Kasumi-1 (cell line): ENCODE measurements around the gene LRCH4.
"Not testable (repeated sequence)": the region's sequence is repeated elsewhere in the genome, so short reads cannot be mapped to it uniquely, and the experiment has no call there.

ENCODE experiments used
- DNase-seq, 2 experiments: peaks; one replicate each; lab custom pipeline; 2025; lab: John Stamatoyannopoulos, UW

The LRCH4 gene

DNA sequence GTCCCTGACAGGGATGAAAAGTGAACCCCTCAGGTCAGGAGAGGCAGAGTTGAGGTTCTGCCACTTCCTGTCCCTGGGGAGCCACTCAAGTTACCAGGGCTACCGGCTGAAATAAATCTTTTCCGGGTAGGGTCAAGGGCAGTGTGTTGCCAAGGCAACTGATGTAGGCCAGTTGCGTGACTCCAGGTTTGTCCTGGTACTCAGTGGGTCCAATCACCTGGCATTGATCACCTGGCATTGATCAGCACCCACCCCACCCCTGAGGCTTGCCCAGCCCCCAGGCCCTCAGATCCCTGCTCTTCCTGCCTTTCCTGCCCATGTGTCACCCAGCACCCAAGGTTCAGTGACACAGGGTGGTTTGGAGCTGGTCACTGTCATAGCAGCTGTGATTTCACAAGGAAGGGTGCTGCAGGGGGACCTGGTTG is 18.2 kb downstream of the LRCH4 start:
- DNase-seq, result no peak

DNA sequence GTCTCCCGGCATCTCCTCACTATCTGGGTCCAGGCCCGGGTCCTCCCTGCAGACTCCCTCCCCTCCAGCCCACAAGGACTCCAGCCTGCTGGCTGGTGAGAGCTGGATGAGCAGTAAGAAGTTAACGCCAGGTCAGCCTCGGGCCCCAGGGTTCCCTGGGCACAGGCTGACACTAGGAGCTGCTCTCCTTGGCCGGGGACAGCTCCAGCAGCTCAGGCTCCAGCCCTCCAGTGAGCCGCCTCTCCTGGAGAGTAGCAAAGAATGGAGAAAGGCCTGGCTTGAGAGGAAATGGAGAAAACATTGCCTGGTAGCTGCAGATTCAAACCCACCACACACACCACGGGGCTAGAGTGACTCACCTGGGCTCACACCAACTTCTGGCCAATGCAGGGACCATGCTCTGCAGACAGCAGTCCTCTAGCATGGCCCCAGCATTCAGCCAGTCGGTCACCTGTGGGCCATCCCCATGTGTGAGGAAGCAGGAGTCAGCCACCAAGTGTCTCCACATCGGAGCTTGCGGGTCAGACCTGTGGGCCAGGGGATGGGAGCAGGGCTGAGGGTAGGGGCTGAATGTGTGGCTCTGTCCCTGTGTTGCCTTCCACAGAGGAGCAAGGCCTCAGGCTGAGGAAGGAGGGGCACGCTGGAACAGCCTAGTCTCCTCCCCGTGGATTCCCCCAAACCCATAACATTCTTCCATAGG is 18.7 kb downstream of the LRCH4 start:
- no peak for DNase-seq

DNA sequence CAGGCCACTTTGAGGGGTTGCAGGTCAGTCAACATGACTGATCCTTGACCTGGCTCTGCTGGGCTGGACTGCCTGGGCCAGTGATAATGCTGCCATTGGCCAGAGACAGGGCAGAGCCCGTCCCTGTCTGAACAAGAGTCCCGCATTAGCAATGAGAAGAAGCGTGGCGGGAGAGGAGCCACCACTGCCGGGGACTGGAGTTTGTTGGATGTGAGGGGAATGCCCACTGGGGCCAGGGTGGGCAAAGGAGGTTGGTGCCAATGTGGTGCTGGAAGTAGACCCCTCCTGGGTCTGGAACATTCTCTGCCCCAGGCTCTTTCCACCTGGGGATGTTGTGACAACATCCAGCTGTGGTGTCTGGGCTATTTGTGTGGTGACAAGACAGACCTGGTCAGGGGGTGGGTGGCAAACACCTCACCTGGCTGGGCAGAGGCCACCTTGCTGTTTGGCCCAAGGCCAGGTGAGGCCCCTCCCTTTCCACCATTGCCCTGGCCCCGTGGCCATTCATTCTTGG is 19.9 kb downstream of the LRCH4 start:
- no peak for DNase-seq

DNA sequence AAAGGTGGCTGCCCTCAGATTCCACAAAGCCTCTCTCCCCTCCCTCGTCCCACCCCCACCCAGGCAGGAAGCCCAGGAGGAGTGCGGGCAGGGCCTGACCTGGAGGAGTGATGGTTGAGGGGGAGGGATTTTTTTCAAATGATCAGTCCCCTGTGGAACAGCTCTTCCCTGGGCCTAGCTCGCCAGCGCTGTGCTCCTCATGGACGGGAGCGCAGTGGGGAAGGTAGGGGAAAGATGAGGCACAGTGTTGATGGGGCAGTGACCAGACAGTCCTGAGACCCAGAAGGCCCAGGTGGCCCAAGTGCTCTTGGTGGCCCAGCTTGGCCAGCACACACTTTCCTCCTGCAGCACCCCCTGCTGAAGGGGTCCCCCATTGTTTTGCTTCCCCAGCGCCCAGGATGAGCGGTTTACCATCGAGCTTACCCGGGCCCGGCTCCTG is 20.8 kb downstream of the LRCH4 start:
- DNase-seq, result no peak

DNA sequence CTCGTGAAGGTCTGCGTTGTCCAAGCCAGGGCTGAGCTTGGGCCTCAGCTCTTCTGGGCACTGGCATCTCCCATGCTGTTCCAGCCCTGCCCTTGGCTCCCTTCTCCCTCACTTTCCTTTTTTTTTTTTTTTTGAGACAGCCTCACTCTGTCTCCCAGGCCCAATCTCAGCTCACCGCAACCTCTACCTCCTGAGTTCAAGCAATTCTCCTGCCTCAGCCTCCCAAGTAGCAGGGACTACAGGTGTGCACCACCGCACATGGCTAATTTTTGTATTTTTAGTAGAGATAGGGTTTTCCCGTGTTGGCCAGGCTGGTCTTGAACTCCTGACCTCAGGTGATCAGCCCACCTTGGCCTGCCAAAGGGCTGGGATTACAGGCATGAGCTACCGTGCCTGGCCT is 21.5 kb downstream of the LRCH4 start:
- not testable (repeated sequence) for DNase-seq

DNA sequence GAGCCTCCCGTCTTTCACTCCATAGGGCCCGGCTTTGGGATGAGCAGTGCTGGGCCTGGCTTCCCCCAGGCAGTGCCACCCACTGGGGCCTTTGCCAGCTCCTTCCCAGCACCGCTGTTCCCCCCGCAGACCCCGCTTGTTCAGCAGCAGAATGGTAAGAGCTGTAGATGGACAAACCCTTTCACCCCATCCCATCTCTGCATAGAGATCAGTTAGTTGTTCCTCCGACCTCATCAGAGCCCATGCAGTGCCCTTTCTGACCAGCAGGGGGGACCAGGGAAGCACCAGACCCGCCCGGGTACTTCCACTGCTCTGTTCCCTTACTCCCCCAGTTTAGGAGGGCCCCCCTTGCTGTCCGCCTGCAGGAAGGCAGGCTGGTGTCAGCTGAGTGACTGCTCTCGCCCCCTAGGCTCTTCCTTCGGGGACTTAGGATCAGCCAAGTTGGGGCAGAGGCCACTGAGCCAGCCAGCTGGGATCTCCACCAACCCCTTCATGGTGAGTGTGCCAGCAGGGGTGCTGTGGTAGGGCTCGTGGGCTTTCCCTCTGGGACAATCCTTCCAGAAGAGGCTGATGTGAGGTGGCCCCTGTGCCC is 22.0 kb downstream of the LRCH4 start:
- DNase-seq, result peak; percentile 82 to 83

DNA sequence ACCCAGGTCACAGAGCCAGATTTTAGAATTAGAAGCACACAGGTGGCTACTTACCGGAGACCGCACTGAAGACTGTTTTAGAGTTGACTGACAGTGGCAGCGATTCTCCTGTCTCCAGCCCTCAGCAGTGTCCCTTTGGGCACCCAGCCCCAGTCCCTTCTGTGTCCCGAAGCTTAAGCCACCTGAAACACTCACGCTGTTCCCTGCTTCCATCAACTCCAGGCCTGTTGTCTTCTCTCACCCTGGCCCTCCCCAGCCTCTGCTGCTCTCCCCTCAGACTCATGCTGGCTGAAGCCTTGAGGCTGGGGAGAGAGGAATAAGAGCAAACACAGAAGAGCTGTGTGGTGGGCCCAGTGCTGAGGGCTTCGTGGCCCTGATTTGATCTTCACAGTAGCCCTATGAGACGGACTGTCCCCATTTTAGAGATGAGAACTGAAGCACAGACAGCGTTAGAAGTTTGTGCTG is 22.8 kb downstream of the LRCH4 start:
- no peak for DNase-seq

DNA sequence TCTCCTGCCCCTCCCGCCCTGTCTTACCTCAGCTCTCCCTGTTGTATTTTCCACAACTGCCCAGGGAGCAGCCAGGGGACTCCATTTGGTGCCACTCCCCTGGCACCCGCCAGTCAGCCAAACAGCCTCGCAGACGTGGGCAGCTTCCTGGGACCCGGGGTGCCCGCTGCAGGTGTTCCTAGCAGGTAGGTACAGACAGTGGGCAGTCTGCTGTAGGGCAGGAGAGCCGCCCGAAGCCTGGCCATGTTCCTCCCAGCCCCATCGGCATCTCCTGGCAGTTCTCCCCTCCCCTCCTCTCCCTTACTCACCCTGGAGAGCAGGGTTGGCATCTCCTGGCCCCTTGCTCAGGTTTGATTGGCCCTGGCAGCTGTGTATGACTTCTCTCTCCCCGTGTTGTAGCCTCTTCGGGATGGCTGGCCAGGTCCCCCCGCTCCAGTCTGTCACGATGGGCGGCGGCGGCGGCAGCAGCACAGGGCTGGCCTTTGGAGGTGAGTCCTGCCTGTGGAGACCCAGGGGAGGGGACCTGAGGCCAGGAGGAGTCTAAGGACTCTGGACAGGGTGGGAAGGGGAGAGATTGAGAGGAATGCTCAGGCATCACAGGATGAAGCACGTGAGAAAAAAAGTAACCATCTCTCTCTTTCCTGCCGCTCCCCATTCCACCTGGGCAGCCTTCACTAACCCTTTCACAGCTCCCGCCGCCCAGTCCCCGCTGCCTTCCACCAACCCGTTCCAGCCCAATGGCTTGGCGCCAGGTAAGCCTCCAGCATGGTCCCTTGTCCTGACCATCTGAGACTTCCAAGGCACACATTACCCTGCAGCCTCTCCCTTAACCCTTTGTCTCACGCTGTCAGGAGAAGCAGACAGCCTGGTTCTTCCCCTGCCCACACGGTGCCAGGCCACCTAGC is 23.5 kb downstream of the LRCH4 start:
- no peak for DNase-seq

DNA sequence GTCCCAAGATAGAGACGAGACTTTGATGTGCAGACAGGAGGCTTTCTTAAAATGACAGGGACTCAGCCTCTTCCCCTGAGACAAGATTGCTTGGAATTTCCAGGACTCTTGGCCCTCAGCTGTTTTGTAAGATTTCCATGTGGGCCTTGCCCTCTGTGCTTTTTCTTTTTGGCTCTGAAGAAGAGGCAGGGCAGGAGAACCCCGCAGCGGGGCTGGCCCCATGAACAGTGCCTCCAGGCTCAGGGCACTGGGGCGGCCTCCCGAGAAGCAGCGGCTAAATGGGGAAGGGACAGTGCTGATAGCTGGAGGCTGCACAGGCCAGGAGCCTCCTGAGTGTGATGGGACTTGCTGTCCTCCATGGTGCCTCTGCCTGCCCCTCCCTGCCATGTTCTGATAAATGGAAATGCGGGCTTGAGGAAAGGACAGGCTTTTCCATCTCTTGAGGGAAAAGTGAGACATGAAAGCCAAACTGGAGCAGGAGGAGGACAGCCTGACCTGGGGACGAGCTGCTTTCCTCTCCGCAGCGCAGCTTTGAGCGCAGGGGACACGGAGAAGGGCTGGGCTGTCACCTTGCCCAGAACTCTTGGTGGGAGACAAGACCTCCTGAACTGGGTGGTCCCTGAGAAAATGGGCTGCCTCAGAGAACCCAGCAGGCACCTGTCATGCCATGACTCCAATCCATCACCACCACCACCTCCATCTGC is 24.3 kb downstream of the LRCH4 start:
- DNase-seq, result no peak

DNA sequence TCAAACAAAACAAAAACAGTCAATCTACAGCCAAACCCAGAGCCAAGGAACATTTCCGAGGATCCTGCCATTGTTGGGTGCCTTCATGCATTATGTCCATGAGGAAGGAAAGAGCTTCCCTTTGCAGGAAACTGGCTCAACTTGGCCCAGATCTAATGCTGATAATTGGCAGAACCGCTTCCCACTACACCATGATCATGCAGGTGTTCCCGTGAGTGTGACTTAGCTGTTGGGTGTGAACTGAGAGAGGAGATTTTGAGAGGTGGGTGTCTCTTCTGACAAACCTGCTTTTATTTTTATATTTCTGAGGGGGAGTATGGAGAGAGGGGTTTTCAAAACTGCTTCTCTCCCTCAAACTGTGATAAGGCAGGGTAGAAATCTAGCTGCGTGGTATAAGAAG is 26.8 kb downstream of the LRCH4 start:
- DNase-seq, result no peak

DNA sequence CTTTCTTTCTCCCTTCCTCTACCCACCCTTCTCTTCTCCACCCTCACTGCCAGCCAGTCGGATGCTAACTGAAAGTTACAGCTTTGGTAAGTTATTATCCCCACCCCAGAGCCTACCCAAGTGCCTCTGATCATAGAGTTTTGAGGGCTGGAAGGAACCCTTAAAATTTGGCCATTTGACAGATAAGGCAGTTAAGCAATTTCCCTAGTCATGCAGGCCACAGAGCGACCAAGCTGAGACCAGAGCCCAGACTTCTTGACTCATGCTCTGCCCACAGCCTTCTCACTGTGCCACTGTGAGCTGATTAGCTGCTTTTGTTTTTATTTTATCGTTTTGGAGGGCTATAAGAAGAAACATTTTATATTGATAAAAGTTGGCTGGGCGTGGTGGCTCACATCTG is 29.4 kb downstream of the LRCH4 start:
- DNase-seq, result peak; percentile 15 to 46

DNA sequence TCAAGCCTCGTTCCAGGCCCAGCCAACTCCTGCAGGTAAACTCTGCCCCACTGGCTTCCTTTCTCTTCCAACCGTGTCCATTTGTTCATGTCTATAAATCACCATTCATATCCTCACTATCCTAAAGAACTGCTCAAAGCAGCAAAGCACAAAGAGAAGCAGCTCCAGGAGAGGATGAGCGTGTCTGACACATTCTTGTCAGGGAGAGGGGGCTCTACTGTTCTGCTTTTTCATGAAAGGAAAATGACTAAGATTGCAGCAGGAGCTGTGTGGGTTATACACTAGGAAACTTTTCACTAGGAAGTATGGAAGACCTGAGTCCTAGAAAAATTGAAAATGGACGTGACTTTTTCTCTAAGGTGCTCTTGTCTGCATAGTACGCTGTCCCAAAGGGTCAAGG is 30.2 kb downstream of the LRCH4 start:
- DNase-seq, result no peak

DNA sequence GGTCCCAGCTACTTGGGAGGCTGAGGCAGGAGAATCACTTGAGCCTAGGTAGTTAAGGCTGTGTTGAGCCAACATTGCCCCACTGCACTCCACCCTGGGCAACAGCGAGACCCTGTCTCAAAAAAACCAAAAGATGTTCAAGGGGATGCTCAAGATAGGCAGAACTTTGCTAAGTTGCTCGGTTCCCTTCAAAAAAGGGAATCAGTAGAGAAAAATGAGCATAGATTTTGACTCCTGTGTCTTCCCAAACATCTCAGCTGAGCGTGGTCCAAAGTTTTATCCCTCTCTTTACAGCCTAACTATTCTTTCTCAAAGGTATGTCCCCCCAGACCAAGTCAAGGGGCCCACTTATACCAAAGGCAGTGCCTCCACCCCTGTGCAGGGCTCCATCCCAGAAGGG is 32.9 kb downstream of the LRCH4 start:
- no peak for DNase-seq

DNA sequence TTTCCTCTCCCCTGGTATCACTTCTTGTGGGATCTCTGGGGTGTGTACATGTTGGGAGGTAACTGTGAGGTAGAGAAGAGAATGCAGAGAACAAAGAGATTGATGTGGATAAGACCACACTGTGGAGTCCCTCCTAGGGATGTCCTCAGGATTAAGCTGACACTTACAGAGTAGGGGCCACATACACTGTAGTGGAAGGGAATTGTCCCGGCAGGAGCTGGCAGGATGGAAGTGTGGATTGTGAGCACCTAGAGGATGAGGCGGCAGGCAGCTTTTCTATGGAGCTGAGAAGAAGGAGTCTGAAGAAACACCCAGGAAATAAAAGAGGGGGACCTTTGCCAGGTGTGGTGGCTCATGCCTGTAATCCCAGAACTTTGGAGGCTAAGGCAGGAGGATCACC is 33.4 kb downstream of the LRCH4 start:
- no peak for DNase-seq

DNA sequence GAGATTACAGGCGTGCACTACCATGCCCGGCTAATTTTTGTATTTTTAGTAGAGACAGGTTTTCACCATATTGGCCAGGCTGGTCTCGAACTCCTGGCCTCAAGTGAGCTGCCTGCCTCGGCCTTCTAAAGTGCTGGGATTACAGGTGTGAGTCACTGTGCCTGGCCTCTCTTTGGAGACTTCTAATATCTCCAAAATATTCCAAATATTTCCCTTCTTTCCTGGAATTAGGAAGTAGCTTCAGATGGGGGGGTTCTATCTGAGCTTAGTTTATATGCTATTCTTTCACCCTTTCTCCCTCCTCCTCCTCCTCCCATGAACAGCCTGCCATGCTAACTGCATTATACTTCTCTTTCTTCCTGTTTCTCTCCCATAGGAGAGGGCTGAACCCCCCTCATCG is 37.5 kb downstream of the LRCH4 start:
- not testable (repeated sequence) for DNase-seq

DNA sequence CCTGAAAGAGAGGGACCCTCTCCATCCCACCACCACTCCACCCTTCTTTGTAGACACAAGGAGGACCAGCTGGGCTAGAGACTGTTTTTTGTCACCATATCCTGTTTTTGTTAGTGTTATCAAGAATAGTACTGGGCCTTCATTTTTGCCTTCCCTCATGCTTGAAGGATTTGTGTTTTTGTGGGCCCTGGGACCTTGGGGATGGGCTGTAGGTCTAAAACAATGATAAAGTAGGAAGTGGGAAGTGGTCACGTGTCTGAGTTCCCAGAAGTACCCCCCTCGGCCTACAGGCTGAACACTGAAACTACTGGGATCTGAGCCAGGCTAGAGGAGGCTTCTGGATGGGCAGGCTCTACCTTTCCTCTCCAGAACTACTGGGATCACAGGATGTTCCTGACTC is 38.1 kb downstream of the LRCH4 start:
- peak; percentile 39 to 48 for DNase-seq

DNA sequence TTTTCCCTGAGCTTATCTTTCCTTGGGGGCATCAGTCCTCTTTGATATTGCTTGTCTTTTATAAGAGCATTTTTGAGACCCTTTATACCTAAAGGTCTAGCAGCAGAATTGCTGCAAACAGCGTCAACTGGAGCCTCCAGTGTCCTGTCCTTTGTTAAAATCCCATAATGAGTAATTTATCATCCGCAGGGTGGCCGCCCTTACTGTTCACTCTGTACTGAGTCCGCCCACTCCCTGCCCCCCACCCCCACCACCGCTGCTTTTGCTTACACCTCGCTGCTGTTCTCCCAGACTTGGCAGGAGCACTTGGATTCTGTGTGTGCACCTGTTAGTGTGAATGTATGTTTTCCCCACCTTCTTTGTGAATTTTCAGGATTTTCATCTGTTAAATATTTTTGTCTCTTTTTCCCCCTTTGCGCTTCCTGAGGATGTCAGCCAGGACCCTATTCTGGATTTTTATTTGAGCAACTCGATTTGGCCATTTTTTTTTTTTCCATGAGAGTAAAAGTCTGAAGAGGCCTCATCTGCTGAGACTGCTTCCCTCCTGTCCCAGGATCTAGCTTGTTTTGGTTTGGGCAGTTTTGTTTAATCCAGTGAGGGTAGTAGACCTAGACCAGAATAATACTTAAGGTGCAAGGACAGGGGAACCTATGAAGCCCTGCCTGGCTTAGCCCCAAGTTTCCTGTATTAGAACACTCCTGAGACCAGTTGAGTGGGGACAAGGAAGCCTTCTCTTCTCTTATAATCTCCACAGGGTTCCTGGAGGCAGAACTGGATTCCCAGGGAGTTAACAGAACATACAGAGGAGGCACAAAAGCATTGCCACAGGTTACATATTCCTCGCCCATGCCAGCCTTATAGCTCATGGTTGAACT is 38.8 kb downstream of the LRCH4 start:
- no peak for DNase-seq

DNA sequence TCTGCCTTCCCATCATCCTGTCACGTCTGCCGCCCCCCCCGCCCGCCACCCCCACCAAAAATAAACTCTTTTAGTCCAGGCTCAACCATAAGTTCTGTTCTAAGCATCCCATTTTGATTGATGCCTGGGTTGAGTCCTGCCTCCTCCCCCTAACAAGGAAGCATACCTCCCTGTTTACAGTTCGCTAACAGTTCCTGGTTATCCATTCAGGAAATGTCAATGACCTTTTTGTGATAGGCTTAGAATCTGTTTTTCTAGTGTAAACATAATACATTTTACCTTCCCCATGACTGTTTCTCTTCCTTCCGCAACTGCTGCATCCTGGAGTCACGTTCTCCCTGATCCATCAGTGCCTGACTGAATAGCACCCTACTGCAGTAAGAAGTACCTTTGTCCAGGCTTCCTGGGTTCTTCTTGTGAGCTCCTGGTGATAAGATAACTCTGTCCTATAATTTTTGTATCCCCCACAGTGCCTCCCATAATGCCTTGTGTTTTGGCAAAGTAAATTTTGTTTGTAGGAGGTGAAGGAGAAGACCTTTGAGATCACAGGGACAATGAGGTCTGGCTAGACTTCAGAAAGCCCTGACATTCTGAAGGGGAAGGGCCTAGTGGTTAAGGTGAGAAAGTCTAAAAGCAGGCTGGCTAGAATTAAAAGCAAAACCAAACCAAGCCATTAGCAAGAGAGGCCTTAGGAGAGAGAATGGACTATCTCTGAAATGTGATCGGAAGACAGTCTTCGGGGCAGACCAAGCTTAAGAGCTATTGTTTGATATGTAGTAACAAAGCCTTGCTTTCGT is 39.6 kb downstream of the LRCH4 start:
- DNase-seq, result no peak

DNA sequence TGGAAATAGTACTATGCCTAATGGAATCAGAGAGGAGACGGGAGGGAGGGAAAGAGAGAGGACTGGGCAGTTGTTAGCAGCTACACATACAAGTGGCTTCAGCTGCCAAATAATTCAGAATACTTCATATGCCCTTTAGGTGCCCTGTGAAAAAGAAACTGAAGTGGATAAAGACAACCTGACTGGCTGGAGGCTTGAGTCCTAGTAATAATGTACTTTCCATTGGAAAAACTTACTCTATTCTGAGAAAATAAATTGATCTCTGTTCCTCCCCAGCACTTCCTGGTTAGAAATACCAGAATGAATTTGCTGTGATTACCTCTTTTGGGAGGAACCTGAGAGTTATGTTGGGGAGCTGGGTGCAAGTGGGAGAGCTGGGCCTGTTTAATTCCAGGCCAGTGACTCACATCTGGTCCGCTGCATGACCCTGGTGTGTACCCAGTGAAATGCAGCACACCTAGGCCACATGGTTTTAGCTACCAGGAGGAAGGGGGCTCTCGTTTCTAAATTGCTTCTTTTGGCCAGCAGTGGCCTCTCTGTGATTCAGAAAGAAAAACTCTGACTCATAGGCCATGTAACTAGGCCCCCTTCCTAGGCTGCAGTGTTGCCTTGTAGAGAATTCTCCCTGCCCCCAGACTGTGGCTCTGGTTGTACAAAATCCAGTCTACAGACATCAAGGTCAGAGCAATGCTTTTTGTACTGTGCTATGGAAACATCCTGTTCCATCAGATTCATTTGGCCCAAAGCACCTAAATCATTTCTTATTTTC is 40.4 kb downstream of the LRCH4 start:
- DNase-seq, result peak in 1 of 2 experiments; percentile 14
